ENCODE results near the gene MYH11.
"Not testable (repeated sequence)": the region's sequence is repeated elsewhere in the genome, so short reads cannot be mapped to it uniquely, and the experiment has no call there.

Gene MYH11

DNA sequence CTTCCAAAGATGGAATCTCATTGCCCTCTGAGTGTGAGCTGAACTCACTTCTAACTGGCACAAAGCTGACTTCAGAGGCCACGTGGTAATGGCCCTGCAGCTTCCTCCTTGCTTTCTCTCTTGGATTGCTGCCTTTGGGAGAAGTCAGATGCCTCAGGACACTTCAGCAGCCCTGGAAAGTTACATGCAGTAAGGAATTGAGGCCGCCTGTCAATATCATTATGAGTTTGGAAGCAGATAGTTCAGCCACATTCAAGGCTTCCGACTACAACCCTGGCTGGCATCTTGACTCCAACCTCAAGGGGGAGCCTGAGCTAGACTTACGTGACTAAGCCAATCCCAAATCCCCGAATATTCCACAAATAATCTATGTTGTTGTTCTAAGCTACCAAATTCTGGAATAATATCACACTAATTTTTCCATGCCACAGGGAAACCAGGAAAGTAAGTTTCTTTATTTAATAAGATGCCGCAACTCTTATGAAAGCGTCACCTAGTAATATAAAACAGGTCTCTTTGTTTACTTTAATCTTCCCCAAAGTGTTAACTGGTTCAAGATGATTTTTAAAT is 18.0 kb upstream of the MYH11 start:
- no peak for DNase-seq

- no peak for DNase-seq
Measured at GRCh38 chr16:15873737-15874136, 16.9 kb upstream of the MYH11 start.

DNA sequence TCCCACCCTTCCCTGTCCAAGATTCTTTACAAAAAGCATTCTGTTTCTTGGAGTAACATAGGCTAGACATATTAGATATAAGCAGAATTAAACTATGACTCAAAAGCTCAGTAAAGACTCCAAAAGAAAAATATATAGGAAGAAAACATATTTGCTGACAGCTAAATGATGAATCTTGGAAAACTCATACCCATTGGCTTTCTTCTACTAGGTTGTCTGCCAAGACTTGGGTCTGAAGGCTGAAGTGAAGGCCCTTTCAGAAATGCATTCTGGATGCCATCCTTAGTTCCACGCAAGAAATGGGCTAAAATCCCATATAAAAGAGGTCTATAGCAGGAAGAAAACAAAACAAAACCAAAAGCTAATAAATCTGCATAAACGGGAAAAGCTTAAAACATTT is 16.5 kb upstream of the MYH11 start:
- no peak for DNase-seq

- no peak for DNase-seq
Measured at GRCh38 chr16:15870011-15870410, 13.2 kb upstream of the MYH11 start.

GRCh38 chr16:15866451-15866850 is 9.6 kb upstream of the MYH11 start:
- no peak for DNase-seq

DNA sequence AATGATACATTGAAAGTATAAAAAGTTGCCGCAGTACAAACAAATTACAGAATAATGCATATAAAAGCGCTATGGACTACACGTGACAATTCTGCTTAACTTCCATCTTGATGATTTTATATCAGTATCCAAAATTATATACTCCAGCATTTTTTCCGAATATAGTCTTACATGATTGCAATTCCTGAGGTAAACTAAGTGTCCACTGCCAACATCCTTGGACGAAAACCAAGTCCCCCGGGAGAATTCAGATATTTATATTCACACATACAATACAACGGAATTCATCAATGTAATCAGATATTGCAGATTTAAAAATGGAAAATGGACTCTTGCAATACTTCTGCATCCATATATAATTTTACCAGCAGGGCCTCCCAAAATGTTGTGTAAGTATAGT is 8.9 kb upstream of the MYH11 start:
- DNase-seq: no peak

DNA sequence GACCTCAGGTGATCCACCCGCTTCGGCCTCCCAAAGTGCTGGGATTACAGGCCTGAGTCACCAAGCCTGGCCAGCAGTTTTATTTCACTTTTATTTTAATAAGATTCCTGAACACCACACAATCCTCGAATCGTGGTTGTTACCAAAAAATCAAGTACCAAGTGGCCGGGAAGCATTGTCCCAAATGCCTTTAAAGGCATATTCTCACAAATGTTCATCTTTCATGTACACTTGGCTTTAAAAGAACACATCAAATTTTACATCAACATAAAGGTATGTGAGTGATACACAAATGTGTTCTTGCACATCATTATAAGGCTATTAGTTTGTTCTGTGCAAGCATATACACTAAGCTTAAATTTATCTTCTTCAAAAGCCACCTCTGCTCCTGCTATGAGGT is 8.1 kb upstream of the MYH11 start:
- DNase-seq: no peak

- DNase-seq: no peak
Measured at GRCh38 chr16:15861996-15862395, 5.2 kb upstream of the MYH11 start.

DNA sequence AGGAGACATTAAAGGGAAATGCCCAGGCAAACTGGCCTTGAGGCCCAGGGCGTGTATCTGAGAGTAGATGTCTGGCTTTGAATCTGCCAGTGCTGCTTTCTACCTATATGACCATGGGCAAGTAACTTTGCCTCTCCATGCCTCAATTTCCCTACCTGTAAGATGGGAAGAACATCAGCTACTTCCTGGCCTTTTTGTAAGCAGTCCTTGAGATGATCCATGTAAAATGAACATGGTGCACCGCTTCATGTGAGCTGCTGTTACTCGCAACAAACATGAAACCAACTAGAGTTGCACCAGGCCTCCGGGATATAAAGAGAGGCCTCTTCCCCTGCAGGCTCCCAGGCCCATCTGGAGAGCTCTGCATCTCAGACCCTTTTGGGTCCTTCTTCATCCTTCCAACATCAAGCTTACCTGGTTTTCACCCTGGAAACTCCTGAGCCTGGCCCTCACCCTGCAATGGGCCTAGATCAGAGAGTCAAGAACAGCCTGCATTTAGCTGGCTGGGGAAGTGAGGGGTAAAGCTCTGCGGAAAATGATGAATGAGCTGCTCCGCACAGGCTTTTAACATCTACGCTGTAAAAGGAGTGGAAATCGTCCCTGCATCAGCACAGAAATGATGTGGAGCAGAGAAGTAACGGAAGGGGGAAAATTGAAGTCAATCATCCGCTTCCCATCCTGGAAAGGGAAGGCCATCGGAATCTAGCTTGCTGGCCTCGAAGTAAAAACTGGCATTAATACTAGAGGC is 2.3 kb upstream of the MYH11 start:
- DNase-seq: no peak

DNA sequence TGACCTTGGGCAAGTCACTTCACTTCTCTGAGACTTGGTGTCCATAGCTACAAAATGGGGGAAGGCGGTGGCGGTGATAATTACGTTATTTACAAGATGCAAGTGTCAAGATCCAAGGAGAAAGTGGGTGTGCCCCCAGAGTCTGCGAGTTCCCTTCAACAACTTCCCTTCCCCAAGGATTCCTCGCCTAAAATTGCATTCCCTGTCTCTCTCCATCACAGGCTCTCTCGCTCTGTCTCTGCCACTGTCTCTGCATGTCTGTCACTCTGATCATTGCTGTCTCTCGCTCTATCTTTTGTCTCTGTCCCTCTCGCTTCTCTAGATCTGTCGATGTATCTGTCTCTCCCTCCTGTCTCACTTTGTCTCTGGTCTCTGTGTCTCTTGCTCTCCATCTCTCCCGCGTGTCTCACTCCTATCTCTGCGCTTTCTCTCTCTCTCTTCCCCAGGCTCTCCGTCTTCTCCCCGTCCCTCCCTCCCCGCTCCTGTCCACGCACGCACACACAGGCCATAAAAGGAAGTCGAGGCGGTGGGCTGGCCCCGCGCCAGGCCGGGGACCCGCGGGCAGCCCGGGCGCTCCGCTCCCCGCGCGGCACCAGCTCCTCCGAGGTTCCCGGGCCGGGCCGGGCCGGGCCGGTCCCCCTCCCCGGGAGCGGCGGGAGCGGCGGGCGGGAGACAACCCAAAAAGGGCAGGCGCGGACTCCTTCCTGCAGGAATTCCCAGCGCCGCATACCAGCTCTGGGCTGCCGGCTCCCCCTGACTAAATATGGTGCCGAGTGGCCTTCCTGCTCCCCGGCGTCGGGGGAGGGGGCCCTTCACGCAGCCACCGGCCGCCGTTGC is 1.1 kb upstream of the MYH11 start:
- DNase-seq: no peak

GRCh38 chr16:15856182-15856581 is 646 bp downstream of the MYH11 start:
- no peak for DNase-seq

- no peak for DNase-seq
Measured at GRCh38 chr16:15855704-15856003, 1.2 kb downstream of the MYH11 start.

DNA sequence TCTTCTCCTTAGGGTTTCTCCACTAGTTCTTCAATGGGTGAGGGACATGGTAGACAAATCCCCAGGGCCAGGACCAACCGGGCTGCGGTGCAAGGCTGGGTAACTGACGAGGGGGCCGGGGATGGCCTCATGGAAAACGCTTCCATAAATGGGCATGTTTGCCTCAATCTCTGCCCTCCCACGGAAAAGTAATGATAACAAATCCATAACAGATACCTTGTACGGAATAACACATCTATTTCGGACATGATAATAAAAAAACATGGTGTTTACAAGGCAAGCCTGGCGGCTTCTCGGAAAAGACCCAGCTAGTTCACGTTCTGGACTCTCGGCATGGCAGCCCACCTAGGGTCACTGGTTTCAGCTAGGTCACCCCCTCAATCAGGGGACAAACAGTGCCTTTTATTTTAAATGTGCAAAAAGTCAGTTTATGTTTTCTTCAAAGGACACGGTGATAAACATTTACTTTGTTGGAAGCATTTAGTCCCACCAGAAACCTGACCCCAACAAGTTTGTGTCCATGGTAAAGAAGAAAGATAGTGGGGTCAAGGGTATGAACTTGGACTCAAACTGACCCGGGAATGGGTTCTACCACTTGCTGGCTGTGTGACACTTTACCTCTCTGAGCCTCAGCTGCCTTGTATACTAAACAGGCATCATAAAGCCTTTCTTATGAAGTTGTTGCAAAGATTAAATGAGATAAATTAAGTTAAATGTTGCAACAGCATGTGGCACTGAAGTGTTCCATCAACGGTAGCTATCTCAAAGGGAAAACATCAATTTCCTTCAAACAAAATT is 1.7 kb downstream of the MYH11 start:
- no peak for DNase-seq

GRCh38 chr16:15854061-15854460 is 2.8 kb downstream of the MYH11 start:
- no peak for DNase-seq

DNA sequence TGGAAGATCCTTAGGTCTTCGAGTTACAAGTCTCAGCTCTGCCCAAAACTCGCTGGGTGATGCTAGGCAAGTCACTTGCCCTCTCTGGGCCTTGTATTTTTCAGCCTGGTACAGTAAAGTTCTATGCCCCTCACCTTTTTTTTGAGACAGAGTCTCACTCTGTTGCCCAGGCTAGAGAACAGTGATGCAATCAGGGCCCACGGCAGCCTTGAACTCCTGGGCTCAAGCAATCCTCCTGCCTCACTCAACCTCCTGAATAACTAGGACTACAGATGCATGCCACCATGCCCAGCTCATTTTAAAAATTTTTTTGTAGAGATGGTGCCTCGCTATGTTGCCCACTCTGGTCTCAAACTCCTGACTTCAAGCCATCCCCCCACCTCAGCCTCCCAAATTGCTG is 3.8 kb downstream of the MYH11 start:
- DNase-seq: no peak

GRCh38 chr16:15850555-15850954 is 6.3 kb downstream of the MYH11 start:
- not testable (repeated sequence) for DNase-seq

DNA sequence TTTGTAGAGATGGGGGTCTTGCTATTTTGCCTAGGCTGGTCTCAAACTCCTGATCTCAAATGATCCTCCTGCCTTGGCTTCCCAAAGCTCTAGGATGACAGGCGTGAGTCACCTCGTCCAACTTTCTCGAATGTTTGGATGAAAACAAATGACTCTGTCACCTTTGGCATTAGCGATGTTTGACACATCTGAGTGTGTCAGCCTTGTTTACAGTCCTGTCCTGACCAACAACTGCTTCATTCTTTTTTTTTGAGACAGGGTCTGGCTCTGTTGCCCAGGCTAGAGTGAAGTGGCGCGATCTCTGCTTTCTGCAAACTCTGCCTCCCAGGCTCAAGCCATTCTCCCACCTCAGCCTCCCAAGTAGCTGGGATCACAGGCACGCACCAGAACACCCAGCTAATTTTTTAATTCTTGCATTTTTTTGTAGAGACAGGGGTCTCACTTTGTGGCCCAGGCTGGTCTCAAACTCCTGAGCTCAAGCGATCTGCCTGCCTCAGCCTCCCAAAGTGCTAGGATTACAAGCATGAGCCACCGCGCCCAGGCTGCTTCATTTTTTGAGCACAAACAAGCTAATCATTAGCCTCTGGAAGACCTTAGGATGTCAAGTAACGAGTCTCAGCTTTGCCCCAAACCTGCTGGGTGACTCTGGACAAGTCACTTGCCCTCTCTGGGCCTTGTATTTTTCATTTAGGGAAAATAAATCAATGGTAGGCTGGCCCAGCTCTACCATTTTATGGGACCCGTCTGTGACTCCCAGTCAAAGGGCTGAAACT is 7.4 kb downstream of the MYH11 start:
- DNase-seq: no peak

DNA sequence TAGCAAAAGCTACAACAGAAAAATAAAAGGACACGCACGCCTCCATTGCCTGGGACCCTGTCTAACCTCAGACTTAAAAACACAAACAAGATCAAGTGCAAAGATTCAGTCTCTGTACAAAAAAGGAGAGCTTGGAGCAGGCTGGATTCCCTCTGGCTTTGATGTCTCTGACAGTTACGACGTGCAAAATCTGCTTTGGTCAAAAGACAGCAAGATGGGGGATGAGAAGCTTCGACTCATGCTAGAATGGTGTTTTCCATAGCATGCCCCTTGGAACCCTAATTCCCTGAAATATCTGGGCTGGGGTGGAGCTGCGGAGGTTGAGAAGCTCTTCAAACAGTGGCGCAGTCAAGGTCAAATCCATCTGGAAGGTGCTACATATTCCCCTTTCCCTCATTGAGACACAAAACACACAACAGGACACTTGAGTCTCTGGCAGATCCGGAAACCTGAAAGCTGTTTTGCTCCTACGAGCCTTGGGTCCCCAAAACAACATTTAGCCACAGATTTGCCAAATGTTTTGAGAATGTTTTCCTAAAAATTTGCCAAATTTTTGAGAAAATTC is 9.1 kb downstream of the MYH11 start:
- DNase-seq: no peak

GRCh38 chr16:15846510-15846909 is 10.3 kb downstream of the MYH11 start:
- no peak for DNase-seq

DNA sequence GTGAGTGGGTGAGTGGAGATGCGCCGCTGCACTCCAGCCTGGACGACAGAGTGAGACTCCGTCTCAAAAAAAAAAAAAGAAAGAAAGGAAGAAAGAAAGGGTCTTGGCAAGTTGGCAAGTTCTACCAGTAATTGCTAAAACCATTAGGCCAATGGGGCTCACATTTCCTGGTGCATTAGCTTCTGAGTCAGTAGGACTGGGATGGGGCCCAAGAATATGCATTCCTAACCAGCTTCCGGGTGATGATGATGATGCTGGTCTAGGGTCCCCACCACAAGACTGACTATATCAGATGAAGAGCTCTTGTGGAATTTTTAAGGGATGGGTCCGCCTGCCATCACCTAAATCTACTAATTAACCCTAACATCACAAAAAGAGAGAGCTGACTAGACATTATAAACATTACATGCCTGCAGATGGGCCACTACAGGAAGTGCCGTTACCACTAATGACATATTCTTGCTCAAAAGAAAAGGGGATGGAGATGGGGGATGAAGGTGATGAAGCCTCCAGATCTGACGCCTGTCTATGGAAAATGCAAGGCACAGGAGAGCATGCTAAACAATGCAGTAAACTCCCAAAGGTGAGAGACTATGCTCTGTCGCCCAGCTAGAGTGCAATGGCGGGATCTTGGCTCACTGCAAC is 13.1 kb downstream of the MYH11 start:
- no peak for DNase-seq

GRCh38 chr16:15839204-15839603 is 17.6 kb downstream of the MYH11 start:
- not testable (repeated sequence) for DNase-seq

DNA sequence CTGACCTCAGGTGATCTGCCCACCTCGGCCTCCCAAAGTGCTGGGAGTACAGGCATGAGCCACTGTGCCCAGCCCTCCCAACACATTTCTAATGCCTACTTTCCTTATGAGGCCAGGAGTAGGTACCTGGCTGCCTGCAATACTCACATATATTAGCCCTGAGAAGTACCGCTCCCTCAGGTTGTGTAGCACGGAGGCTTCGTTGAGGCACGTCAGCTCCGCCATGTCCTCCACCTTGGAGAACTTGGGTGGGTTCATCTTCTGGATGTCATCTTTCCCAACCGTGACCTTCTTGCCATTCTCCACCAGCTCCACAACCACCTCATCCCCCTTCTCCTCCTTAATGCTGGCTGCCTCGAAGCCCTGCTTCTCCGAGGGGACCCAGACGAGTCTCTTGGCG is 19.1 kb downstream of the MYH11 start:
- DNase-seq: no peak

Measured in stimulated activated CD4-positive, alpha-beta T cell treated with anti-CD3 and anti-CD28 coated beads, Interleukin-4, amount 100 ng/mL, for 1 hour (primary cell).